ENCODE data around the gene INHA.
A peak's percentile ranks its signal among the peaks of the same experiment; 100 is the strongest.

Gene INHA

DNA sequence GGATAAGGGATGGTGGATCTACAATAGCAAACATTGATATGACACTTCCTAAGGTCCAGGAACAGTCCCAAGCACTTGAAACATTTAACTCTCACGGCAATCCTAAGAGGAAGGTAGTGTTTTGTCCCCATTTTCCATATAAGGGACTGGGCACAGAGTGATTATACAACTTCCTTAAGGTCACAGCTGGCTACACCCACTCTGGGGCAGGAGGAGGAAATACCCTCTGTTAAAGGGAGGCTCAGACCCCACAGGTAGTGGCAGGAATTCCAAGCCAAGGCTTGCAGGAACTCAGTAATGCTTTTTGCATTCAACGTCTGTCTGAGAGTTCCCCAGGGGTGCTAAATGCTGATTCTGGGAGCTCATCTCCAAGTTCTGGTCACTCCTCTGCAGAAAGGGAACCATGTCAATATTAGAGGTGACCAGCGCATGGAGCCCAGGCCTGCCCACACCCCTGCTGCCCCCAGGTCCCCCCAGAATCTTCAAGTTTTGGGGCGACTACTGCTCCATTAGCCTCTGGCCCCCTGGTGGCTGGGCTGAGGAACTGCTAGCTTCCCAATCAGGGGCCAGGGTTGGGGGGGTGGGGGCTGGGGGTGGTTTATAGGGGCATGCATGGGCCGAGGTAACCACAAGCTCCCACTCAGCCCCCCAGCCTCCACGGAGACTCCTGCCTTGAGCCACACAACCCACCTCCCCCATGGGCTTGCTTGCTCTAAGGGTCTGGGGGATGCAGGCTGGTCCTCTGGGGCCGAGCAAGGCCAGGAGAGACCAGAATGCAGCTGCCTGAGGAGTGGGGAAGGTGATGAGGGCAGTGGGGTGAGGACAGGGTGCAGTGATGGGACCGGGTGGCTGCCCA, 11.8 kb upstream of the INHA start:
- DNase-seq = no peak

DNA sequence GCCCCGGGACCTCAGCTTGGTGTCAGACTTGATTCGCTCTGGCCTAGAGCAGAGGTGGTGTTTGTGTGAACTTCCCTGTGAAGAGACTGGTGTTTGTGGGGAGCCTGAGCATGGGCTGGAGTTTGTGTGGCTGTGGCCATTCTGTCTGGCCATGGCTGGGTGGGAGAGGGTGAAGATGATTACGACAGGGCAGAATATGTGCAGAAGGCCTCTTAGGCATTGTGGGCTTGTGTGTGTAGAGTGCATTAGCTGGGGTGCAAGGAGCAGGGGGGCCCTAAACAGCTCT, 11.3 kb upstream of the INHA start:
- no peak for DNase-seq

DNA sequence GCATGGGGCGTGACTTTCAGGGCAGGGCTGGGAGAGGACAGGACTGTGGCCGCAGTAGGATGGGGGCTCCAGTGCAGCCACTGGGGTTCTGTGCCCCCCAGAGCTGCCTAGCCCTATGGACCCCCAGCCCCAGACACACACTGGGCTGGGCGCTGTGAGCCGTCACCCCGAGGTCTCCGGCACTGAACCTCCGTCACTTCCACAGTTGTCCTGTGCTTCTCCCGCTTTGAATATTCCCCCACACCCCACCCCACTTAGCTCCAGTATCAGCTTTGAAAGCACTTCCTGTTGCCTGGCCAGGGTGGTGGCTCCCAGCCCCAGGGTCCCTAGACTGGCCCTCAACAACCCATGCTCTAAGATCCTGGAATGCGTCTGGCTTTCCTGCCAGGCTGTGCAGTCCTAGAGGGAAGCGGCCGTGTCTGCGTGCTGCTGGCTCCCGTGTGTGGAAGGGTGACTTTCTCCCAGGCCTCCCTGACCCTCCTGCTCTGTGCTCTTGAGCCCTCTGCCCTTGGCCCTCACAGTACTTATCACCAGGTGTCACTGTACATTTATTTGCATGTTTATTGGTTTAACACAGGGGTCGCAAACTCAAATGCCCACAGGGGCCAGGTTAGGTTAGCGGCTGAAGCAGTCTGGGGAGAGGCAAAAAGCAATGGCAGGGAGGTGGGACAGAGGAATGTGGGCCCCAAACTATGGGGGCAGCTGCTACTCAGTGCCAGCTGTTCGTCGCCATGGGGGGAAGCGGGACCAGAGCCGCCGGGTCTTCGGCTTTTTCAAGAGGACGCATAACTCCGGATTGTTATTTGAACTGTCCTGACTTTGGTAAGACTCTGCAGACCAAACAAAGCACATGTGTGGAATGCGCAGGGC, 10.7 kb upstream of the INHA start:
- DNase-seq = no peak

DNA sequence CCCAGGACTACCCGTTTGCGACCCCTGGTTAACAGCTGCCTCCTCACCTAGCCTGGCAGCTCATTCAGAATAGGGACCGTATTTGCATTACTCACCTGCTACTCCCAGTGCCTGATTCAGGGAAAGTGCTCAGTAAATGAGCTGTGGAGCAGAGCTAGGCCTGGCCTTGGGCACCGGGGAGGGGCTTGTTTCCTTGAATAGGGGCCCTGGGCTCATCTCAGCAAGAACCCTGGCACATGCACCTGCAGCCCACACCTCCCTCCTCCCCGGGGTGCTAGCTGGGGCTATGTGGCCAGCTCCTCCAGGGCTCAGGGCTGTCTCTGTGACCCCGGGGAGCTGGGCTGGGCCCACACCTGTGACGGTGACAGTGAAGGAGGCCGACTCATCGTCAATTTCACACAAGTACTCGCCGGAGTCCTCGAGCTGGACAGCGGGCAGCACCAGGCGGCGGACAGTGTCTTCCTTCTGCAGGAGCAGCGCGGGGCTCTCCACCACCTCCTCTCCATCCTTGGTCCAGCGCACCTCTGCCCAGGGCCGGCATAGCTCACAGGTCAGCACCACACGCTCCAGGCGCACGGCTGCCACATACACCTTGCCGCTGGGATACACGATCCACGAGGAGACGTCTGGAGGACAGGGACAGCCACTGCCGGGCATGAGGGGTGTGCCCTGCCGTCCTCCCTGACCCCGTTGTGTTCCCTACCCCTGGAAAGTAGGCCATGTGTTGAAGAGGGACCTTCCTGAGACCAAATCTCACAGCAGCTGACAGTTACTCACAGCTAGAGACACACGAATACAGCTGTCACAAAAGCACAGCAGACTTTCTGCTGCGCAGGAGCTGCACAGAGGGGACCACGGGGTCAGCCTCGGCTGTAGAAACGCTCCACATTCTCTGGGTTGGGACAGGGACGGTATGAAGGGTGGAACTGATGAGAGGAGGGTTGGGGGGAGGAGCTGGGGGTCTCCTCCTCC, 9.8 kb upstream of the INHA start:
- peak in 1 of 2 experiments; percentile 9 for DNase-seq

DNA sequence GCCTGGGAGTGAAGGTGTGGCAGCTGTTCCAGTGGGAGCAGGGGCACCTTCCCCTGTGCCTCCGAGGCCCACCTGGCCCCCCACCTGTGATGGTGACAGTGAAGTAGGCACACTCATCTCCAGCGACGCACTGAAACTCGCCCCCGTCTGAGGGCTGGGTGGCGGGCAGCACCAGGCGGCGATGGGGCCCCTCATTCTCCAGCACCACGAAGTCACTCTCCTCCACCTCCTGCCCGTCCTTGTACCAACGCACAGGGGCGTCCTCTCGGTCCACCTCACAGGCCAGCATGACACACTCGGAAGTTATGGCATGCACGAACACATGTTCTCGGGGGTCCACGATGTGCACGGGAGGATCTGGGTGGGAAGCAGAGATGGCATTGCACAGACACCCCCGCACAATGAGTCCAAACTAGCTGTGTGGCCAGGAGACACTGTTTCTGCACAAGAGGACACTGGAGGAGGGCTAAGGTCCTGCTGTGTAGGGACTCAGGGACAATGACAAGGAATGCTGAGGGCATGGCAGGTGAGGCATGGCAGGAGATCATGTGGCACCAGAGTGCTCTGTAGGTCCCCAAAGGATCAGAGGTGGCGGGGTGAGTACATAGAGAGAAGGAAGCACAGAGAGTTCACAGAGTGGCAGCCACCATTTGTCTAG, 8.7 kb upstream of the INHA start:
- DNase-seq = no peak

DNA sequence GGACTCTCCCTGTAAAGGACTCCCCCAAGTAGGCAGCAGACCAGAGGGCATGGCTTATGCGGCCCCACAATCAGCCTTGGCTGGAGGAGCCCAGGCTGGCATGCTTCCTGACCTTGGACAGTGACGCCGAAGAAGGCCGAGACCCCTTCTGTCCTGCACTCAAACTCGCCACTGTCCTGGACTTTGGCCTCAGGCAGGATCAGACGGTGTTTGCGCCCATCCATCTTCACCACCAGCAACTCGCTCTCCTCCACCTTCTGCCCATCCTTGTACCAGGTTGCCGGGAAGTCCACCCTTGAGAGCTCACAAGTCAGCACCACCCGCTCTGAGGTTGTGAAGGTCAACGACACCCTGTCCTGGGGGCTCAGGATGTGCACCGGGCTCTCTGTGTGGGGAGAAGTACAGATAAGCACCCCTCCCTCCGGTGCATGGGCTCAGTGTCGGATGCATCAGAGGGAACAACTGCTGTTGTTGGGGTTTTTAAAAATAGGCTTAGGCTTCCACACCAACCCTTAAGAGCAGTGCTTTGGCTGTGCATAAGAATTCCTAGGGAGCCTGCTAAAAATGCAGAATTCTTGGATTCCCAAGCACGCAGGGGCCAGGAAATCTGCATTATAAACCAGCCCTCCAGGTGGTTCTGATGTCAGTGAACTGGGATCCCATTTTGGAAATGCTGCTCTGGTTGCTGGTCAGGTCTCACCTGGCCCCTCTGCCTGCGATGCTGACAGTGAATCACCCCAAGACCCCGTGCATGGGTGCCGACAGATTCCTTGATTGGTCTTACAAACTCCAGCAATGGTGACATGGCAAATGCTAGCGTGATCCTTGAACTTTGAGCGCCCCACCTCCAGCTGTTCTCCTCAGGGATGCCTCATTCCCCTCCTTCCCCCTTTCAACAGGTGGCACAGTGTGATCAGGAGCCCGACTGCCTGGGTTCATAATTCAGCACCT, 6.7 kb upstream of the INHA start:
- DNase-seq = no peak

DNA sequence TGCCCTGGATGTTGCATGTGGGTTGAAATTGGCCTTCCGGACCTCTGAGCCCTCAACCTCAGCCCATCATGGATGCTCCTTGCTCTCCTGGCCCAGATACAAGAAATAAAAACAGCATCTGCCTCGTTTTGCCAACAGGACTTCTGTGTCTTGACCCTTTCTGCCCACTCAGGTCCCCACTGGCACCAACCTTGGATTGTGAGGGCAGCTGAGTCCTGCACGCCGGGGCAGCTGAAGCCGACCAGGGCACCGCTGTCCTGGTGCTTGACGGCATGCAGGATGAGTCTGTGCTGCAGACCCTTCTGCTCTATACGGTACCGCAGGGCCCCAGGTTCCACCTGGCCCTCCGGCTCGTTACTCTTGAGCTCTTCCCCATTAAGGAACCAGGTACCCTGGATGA, 5.5 kb upstream of the INHA start:
- DNase-seq = no peak

DNA sequence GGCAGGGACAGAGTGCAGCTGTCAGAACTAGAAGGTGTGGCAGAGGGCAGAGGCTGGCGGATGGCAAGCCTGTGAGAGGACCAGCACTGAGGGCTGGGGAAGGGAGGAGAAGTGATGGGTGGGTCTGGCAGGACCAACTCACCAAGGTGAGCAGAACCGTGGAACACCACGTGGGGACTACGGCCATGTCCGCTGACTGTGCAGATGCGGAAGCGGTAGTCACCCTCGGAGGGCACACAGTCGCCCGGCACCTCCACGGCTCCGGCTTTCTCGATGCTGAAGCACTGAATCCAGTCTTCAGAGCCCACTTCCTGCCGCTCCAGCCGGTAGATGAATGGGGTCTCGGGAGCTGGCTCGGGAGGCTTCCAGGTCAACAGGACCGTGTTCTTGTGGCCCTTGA, 5.0 kb upstream of the INHA start:
- DNase-seq = no peak

DNA sequence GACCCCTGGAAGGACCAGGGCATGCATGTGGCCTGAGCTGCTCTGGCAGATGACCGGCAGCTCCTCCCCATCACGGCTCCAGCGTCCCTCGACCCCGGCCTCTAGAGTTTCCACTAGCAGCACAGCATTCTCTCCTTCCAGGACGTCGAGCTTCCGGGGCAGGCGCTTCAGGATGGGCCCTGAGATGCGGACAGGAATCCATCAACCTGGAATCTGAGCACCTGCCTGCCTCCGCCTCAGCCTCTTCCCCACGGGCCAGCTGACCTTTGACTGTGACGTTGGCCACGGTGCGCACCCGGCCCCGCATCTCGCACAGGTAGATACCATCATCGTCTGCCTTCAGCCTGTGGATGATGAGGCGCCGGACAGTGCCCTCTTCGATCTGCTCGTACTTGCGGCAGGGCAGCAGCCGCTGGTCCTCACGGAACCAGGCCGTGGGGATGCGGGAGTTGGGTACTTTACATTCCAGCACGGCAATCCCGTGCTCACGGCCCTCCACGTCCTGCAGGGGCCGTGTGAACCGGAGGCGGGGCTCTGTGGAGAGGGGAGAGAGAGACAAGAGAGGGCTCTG, 4.2 kb upstream of the INHA start:
- no peak for DNase-seq

DNA sequence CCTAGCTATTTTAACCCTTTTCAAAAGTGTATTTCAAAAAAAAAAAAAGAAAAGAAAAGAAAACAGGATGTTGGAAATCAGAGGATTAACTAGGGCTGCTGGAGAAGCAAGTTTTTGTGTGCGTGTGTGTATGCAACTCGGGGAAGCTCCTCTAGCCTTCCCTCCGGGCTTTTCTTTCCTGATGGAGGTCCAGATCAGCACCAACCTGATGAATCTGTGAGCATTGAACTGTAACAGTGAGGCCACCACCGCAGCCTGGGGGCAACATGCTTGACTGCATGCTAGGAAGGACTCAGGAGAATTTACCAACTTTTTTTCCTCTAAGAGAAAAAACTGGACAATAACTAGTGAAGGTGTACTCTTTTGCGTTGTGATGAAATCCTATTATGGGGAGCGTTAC, 3.1 kb upstream of the INHA start:
- DNase-seq = no peak

DNA sequence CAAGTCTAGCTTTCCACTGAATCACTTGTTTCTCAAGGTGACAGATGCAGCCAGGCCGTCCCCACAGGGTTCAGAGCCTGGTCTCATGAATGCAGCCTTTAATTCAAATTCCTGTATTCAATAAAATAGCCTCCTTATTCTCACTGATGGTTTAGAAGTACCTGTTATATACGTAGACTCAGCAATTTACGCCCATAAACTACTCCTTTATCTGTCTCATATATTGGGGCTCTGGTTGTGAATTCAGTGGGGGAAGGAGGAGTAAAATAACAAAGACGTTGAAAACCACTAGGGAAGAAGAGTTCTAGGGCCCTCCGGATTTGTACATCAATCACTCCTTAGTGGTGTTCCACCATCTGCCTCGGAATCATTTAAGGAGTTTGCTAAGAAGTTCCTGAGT, 2.5 kb upstream of the INHA start:
- no peak for DNase-seq

DNA sequence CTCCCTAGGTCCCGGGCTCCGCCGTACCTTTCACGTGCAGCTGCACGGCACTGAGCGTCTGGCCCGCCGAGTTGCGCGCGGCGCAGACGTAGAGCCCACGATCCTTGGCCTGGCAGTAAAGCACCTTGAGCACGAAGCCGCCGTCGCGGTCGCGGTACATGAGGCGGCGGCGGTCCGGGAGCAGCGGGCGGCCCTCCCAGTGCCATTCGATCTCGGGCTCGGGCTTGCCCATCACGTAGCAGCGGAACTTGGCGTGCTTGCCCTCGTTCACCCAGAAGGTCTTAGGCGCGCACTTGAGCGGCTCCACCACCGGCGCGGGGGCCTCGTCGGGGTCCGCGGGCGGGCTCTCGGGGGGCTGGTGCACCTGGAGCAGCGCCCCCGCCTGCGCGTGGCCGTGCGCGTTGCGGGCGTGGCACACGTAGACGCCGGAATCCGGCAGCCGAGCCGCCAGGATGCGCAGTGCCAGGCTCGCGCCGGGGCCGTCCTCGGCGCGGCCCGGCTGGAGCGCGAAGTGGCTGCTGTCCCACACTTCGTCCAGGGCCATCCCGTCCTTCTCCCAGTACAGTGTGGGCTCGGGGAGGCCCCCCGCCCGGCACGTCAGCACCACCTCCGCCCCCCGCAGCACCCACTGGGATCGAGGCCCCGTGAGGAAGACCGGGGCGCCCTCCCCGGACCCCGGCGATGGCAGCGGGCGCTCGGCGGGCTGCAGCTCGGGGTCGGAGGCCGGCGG, 1.8 kb upstream of the INHA start:
- DNase-seq = peak in 1 of 2 experiments; percentile 43

DNA sequence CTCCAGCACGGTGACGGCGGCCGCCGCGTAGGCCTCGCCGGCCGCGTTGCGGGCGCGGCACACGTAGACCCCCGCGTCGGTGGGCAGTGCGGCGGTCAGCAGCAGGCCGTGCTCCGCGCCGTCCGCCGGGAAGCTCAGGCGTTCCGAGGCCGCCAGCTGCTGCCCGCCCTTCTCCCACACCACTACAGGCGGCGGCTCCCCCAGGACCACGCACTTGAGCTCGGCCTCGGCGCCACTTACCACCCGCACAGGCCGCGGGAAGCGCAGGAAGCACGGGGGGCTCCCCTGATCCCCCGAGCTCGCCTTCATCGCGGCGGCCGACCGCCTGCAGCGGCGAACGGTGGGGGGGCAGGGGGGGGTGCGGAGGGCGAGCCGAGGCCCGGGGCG, 1.2 kb upstream of the INHA start:
- DNase-seq = no peak

DNA sequence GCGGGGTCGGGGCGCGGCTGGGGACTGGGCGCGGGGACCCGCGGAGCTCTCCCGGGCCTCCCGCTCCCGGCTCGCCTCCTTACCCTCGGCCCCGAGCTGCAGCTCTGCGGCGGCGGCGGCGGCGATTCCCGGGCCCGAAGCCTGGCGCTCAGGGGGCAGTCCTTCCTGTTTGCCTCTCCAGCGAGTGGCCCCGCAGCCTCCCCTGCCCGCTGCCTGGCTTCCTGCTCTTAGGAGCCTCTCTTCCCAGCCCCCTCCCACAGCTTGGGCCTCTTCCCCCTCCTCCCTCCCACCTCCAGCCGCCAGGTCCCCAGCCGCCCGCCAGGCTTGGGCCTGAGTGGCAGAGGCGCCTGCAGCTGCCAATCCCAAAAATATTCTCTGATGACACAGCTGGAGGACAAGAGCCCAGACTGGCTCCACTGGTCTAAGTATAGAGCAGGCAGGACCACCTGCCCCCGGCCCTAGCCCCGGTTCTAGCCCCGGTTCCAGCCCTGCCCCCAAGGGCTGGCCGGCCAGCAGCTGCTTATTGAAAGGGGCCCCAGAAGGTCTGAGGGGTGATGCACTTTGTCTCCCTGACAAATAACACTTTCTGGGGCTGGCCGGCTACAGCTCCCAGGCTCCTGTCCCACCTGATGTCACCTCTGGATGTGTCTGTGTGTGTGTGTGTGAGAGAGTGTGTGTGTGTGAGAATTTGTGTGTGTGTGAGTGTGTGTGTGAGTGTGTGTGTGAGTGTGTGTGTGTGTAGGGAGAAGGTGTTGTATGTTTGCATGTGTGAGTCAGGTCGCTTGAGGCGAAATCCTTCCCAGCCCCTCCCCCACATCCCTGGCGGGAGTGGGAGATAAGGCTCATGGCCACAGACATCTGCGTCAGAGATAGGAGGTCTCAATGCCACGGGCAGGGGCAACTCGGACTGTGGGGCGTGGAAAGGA, 536 bp upstream of the INHA start, which contains the start of gene OBSL1:
TSS of gene OBSL1 (minus strand) at position 229 of the 926 bp plus-strand sequence. CDS start 307 bp downstream, outside the sequence.
- peak; percentile 91 to 97 for DNase-seq

DNA sequence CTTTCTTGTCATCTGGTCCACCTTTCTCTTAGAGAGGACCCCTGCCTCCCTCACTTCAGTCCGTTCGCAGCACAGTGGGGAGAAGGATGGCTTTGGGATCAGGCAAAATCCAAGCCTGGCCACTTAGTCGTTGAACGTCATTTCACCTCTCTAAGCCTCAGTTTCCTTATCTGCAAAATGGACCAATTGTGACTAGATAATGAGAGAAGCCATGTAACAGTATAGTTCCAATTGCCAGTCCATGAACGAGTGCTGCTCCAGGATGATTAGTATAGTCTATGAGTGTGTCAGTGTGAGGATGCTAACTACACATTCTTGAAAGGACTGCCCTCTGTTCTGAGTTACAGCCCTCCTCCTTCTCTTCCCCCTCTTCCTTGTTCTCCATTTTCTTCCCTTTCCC, 1.1 kb downstream of the INHA start:
- DNase-seq = no peak

DNA sequence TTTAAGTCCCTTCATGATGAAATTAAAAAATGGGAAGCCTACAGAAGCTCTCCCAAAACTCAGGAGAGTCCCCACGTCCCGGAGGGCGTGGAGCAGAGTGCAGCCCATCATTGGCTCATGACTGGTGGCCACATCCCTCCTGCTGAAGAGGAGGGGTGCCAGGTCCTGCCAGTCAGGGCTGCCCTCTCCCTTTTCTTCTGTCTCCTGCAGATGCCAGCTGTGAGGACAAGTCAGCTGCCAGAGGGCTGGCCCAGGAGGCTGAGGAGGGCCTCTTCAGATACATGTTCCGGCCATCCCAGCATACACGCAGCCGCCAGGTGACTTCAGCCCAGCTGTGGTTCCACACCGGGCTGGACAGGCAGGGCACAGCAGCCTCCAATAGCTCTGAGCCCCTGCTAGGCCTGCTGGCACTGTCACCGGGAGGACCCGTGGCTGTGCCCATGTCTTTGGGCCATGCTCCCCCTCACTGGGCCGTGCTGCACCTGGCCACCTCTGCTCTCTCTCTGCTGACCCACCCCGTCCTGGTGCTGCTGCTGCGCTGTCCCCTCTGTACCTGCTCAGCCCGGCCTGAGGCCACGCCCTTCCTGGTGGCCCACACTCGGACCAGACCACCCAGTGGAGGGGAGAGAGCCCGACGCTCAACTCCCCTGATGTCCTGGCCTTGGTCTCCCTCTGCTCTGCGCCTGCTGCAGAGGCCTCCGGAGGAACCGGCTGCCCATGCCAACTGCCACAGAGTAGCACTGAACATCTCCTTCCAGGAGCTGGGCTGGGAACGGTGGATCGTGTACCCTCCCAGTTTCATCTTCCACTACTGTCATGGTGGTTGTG, 2.6 kb downstream of the INHA start:
- DNase-seq = peak; percentile 25 to 68

DNA sequence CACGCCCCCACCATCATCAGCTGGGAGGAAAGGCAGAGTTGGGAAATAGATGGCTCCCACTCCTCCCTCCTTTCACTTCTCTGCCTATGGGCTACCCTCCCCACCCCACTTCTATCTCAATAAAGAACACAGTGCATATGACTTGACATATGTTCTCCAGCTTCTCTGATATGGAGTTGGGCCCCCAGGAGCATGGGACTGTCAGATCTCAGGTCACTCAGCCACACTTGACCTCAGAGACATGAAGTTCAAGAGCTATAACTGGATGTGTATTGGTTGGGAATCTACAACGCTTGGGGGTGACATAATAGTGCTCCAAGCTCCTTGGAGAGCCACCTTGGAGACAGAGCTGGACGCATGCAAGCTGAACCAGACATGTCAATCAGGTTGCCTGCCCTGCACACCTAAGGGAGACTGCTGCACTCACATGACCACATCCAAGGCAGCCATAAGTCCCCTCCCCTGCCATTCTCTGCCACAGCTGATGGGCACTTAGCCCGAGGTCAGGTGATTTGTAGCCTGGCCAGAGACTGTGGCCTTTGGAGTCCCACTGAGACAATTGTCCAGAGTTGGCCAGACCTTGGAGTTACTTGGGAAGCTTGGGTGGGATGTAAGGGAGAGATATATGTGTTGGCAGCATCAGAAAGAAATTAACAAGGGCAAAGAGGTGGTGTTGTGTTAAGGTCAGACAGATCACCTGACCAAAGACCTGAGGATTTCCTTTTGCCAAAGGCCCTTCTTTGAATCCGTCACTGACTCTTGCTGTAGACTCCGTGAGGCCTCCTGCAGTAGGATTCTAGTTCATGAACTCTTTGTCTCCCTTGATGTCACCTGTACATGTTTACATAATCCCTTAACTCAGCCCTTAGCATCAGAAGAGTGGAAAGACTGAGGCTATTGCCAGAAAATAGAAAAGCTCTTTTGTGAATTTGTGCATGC, 3.7 kb downstream of the INHA start:
- DNase-seq = no peak
